RPMI8226 (cell line): ENCODE data around the gene EMC8.
"Not testable (repeated sequence)": the region's sequence is repeated elsewhere in the genome, so short reads cannot be mapped to it uniquely, and the experiment has no call there.

ENCODE experiments used
- DNase-seq: peaks from one replicate; pipeline ENCODE4 v3.0.0-alpha.2; 2015

EMC8 gene

DNA sequence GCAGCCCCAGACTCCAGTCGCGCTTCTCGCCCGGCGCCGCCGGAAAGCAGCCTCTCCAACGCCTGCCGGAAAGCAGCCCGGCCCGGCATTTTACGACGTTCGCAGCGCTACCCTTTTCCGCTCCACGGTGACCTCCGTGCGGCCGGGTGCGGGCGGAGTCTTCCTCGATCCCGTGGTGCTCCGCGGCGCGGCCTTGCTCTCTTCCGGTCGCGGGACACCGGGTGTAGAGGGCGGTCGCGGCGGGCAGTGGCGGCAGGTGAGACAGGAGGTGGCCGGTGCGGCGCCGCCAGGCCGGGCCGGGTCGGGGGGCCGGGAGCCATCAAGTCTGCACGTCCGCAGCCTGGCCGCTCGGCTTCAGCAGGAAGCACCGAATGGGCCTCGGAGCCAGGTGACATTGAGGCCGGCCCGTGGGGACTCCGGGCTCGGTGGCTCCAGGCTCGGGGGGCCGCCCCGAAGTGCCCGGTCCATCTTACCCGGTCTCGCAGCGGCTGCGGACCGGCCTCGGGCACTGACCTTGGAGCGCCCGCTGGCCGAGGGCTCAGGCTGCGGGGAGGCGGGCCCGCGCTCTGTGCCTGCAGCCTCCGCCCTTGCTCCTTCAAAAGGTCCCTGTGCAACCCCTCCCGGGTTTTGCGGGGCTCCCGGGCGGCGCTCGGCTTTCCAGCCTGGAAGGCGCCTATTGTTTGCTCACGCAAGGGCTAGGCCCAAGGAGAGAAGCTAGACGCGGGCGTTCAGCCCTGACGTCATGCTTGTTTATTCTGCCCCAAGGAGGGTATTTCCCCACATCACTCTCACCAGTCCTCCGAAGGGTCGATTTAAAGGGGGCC lies at the start of gene EMC8, which contains the start of gene COX4I1:
TSS of gene EMC8 (minus strand) at position 48 of the 824 bp plus-strand sequence. CDS start 249 bp downstream, outside the sequence.
TSS of gene COX4I1 (plus strand) at position 199 of the 824 bp plus-strand sequence. CDS start 1,511 bp downstream, outside the sequence.
- DNase-seq = peak; percentile 91

DNA sequence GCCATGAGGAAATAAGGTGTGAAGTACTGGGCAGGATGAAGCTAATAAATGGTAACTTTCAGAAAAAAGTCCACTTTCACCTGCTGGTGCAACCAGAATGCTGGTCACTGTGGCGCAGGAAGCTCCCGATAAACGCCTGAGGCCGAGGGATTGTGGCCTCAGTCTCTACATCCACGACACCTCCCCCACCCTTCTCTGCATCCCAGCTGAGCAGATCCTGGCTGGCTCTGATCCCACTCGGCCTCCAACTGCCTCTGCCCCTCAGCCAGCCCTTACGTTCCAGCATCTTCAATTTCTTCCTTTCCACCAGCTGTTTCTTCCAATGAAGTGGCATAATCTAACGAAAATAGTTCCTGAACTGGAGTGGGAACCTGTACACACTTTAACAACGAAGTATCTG lies 49.6 kb upstream of the EMC8 start:
- no peak for DNase-seq

DNA sequence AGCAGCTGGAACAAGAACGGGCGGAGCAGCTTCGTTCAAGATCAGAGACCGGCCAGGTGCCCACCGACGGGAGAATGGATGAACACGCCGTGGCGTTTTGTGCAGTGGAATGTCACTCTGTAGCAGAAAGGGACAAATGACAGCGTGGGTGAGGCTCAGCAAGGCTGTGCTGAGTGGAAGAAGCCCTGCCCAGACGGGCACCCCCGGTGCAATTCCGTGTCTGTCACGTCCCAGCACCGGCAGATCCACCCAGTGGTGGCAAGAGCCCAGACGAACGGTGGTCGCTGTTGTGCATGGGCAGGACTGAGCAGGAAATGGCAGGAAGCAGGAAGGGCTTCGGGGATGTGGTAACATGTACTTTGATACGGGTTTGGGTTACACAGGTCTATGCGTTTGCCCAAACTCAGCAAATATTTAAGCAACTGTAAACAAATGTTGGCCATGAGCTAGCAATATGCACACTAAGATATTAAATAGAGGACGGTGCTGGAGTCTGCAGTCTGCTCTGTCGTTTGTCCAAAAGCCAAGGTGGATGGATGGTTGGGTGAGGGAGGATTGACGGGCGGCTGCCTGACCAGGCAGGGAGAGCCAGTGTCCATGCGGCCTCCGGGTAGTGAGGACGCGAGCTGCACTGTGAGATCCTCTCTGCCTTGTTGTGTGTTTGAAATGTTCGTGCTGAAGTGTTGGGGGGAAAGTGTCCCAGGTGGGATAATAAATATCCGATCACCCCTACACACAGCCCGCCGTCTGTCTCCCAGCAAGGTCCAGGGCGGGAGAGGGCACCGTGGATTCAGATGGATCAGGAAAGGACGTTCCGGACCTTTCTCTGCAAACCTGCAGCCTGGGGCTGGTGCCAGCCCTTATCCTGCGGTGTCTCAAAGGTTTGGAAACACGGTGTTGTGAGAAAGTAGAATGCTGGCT lies 48.6 kb upstream of the EMC8 start:
- DNase-seq = no peak

DNA sequence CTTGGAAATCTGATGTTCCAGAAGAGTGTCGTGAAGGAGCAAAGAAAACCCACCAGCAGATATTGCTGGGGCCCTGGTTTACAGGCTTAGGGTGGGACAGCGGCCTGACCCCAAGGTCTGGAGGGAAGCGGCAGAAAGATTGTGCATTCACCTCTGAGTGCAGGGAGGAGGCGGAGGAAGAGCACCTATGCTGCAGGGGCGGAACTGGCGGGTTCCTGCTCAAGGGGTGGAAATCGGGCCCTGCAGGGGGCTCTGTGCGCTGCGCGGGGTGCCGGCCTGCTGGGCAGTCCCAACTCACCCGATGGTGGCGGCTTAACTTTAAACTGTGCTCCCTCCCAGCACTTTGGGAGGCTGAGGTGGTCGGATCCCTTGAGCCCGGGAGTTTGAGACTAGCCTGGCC lies 47.7 kb upstream of the EMC8 start:
- no peak for DNase-seq

DNA sequence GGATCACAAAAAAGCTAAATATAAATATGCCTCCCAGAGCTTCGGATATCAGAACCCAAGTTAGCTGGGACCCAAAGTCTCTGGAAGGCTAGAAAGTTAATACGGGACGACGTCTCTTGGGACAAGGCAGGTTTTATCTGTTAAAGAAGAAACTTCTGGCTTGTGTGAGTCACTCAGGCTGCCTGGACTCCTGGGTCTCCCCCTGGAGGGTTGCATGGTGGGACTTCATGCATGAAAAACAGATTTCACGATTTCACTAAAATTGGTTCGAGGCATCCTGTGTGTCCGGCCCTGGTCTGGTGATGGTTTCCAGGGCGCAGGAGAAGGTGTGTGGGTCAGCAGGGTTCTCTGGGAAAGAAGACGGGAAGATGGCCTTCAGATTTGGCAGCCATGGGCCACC lies 47.1 kb upstream of the EMC8 start:
- DNase-seq = no peak

DNA sequence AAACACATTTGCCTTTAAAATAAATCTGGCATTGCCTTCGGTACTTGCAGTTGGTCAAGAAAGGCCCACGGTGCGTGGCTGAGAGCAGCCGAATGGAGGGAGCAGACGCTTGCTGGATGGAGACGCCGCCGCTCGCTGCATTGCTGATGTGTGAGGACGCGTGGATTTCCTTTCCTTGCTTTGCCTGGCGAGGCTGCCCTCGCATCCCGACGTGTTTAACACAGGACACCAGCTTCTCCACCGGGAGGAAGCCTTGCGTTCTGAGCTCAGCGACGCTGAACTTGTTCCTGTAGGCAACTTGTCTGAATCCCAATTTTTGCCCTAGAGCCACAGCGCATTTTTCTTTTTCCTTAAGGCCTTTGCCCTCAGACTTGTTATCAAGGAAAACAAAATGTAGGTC lies 45.9 kb upstream of the EMC8 start:
- no peak for DNase-seq

DNA sequence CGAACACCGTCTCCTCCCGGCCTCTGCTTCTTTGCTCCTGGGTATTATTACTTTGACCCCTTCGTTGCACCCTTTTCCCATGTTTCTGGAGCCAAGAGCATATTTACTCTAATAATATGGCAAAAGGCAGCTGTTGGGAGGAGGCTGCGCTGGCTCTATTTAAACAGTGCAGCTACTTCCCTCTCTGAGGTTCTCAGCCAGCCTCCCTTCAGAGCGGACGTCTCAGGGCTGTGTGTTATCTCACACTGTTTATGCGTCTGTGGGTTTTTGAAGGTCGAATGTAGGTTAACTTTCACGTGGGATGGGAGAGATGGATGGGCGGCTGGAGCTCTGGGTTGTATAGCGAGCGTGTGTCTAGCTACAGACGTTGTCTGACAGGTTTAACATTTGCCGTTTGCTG lies 45.4 kb upstream of the EMC8 start:
- no peak for DNase-seq

DNA sequence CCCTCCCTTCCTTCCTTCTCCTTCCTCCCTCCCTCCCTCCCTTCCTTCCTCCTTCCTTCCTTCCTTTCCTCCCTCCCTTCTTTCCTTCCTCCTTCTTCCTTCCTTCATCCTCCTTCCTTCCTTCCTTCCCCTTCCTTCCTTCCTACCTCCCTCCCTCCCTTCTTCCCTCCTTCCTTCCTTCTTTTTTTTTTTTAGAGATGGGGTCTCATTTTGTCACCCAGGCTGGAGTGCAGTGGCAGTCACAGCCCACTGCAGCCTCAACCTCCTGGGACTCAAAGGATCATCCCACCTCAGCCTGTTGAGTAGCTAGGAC lies 44.8 kb upstream of the EMC8 start:
- DNase-seq = no peak

DNA sequence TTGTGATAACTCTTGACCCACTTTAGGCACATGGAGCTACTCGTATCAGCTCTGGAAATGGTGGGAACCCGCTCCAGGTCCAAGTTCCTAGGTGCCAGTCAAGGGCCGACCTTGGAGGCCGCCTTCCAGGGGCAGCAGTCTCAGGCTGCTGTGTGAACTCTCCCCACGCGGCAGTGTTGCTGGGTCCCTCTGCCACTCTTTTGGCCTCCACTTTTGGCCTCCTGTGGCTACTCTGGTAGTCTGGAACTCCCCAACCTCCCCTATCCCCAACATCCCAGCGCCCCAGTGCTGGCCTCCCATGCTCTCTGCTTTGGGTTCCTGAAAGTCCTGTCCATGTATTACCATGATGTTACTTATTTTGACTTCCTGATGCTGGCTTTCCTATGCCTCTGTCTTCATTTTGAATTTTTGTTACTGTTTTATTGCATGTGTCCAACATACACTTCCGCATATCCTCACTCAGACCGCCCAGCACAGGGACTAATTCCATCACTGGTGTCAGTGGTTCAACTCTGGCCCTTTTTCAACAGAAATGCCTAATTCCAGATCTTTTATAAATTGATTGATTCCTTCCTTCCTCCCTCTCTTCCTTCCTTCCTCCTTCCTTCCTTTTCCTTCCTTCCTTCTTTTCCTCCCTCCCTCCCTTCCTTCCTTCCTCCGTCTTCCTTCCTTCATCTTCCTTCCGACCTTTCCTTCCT lies 44.3 kb upstream of the EMC8 start:
- no peak for DNase-seq

DNA sequence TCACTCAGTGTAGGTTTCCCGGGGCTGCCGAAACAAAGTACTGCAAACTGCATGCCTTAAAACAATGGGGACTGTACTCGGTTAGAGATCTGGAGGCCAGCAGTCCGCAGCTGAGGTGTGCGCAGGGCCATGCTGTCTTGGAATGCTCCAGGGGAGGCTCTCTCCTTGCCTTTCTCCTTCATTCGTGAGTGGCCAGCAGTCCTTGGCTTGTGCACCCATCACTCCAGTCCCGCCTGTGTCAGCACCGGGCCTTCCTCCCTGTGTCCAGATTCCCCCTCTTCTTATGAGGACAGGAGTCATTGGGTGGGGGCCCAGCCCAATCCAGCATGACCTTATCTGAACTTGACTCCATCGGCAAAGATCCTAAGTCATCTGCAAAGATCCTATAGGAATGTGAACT lies 43.5 kb upstream of the EMC8 start:
- DNase-seq = no peak

DNA sequence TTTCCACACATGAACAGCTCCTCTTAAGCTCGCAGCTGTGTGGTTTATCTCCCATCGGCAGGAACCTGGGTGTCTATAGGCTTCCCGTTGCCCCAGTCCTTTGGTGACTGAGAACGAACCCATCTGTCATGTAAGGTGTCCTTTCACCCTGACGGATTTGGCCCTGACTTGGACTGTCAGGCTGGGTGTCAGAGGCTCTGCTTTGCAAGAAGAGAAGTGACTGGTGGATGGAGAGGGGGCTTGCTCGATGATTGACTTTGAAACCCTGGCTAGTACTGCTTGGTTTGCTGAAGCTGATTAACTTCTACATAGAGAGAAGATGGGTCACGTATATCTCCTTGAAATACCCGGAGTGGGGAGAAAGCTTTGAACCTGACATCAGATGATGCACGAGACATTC lies 43.1 kb upstream of the EMC8 start:
- DNase-seq = no peak

DNA sequence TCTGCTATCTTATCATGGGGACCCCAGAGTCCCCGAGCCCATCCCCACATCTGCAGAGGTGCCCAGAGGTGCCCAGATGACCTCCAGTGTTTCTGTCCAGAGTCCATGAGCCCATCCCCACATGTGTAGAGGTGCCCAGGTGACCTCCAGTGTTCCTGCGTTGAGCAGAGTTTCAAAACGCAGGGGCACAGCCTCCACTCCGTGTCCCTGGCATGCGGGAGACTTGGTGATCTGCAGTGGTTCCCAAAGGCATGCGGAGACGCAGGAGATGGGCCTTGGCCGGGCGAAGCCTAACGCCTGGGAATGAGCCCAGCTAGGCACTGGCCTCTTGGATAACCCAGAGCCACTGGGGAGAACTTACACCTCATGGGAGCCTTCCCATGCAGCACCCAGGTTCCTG lies 41.5 kb upstream of the EMC8 start:
- DNase-seq = no peak

DNA sequence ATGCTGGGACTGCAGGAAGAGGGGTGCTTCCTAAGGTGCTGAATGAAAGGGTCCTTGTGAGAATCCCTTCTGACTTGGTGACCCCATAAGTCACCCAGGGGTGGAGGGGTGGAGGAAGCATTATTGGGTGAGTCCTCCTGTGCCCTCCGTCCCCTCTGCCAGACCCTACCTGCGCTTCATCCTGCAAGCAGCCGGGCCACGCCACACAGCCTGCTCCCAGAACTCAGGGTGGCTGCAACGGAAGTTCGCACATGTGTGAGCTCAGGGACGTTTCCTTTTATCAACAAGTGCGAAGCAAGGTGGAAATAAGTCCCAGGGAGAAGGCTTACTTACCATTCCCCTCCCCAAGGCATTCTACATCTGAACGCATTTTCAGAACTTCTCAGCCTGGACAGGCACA lies 41.1 kb upstream of the EMC8 start:
- DNase-seq = no peak

DNA sequence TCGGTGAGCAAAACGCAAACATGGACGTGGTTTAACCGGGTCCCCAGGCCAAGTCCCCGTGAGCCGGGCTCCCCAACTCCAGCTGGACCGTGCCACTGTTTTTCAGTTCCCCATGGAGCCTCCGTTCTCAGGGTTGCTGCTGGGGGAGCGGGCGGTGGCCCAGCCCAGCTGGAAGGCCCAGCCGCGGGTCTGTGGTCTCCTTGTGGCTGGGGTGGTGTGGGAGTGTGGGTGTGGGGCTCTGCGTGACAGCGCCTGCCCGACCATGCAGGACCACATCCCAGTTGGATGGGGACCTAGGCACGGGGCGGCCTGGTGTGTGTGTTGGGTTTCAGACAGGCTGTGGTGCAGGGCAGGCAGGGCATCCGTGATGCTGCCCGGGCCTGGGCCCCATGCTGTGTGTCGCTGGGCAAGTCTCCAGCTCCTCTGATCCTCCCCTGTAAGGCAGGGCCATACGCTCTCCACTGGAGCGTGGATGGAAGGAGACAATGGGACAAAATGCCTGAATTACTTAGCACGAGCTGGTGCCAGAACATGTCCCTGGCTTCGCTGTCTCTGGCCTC lies 40.4 kb upstream of the EMC8 start:
- no peak for DNase-seq

DNA sequence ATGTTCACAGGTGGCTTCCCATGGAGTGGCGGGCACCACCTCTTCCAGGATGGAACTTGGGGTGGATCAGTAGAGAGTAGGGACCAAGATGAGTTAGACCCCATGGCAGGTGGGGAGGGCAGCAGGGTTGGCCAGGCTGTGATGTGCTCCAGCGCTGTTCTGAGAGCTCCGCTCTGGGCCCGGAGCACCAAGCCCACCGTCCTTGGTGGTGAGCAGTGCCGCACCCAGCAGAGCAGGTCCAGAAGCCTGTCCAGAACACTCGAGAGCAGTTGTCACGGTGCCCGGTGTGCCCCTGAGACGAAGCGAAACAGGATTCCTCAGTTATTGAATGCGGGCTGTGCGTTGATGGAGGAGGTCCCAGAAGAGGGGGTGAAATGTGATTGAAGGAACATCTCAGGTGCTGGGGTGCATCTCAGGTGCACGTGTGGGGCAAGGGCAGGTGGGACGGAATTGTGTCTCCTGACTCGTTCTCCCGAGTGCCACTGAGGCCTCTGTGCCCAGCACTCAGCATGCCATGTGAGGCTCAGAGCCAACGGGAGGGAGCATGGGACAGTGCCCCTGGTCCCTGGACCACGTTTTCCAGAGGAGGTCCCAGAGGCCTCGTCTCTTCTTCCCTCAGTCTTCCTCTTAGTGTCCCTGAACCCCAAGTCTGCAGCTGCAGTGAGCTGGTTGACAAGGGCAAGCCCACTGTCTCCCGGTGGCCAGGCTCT lies 39.7 kb upstream of the EMC8 start:
- DNase-seq = no peak

DNA sequence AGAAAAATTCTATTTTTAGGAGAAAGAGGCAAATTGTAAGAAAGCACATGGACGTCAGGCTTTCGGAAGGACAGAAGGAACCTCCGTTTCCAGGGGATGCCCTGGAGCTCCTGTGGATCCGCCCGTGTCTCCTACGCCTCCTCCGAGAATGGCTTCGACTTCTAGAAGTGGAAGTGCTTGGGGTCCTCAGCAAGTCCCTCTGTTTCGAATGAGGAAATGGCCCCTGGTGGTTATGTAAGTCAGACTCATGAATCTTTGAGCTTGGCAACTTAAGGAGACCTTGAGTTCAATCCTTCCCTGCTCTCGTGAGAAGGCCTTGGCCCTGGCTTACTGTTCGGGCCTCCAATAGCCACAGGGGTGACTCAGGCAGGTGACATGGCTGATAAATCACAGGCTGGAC lies 39.0 kb upstream of the EMC8 start:
- DNase-seq = no peak

DNA sequence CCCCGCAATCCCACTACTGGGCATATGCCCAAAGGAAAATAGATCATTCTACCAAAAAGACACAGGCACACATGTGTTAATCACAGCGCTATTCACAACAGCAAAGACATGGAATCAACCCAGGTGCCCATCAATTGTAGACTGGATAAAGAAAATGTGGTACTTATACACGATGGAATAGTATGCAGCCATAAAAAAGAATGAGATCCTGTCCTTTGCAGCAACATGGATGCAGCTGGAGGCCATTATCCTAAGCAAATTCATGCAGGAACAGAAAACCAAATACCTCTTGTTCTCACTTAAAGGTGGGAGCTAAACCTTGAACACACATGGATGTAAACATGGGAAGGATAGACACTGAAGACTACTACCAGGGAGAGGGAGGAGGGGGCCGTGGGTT lies 38.3 kb upstream of the EMC8 start:
- not testable (repeated sequence) for DNase-seq

DNA sequence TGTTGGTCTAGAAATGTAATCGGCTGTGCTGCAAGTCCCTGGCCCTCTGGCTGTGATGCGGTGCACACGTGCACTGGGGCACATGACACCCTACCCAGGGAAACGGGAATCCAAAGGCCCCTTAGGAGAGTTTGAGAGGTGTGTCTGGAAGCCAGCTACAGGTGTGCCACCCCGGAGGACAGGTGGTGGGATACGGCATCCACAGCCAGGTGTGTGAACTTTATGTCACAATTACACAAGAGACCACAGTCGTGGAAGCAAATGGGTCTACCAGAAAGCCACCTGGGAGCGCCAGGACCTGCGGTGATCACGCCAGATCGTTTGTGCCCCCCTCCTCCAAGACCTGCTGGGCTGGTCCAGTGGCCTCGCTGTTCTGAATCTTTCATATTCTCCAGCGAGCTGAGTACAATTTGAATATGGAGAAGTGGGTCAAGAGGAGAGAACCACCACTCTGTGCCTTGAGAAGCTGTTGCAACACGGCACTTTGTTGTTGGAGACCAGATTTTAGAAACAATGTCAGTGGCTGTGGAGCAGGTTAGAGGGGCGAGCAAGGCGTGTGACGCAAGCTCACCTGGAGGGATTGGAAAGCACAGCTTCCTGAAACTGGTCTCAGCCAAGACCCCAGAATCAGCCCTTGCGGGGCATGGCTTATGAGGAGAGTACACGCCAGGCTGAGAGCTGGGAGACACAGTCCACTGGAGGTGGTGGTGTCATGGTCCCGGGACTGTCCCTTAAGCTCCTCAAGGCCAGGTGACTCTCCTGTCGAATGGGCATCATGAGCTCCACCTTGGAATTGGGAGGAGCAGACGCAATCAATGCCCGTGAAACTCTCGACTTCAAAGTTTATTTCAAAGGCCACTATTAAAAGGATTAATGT lies 37.6 kb upstream of the EMC8 start:
- no peak for DNase-seq

DNA sequence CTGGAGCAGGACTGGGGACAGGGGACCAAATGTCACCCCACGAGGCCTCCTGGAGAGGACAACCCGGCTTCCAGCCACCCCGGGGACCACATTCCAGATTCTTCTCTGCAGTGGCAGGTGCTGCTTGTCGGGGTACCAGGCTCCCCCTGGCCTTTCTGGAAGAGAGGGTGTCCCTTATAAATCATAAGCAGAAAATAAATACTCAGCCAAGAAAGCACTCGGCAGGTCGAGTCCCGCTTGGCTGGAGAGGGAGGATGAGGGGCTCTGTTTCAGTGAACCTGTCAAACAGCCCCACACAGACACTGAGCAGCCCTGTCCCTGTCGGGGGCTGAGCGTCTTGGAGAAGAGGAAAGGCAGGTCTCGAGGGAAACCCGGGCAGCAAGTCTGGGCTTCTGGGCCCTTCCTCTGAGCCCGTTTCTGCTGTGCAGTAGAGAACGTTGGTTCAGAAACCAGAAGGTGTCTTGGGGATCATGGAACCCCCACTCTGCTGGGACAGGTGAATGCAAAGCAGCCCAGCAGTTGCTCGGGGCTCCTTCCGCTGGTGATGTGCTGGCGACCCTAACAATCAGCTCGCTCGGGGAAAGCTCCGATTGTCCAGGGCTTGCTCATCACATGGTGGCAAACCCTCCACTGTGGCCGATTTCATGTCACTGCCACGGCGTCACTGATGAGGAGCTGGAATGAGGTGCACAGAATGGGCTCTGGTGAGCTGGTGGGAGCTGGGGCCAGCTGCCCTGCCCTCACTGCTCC lies 36.8 kb upstream of the EMC8 start:
- no peak for DNase-seq

DNA sequence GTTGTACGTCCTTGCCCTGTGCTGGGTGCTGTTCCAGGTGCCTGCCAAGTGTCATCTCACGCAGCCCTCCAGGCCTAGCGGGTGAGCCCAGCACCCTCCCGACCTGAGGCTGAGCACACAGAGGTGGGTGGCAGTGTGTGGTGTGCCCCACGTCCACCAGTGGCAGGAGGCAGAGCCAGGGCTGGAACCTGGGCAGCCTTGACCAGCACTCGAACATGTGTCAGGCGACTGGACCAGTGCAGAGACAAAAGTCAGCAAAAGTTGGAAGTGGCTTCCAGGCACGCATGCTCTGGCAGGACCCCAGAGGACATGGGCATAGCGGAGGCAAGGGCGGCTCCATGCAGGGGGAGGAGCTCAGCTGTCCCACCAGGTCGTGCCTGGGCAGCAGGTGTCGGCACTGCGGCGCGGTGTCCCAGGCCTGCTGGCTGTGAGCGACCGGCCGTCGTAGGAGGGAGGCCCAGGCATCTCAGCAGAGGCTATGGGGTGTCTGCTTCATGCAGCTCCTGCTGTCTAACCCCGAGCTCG lies 35.9 kb upstream of the EMC8 start:
- no peak for DNase-seq
